Duodenal mucosa (tissue), 2 donors: Measurements from ENCODE around the gene CEP104.

ENCODE experiments used
- H3K27ac ChIP-seq: one replicate; pipeline ENCODE4 v1.7.0; 2013; ENCODE audit warnings: low read depth, low read length
- H3K27me3 ChIP-seq, 2 donors: one replicate each; pipeline ENCODE4 v1.7.0; 2013; ENCODE audit warnings: low read length in 2 of 2, control low read depth in 1 of 2; ENCODE audit not compliant: insufficient read depth in 2 of 2, control insufficient read depth in 1 of 2
- H3K36me3 ChIP-seq, 2 donors: one replicate each; pipeline ENCODE4 v1.7.0; 2013; ENCODE audit warnings: low read length in 2 of 2, control low read depth in 1 of 2; ENCODE audit not compliant: insufficient read depth in 2 of 2, control insufficient read depth in 1 of 2
- H3K4me1 ChIP-seq, 2 donors: one replicate each; pipeline ENCODE4 v1.7.0; 2013; ENCODE audit warnings: low read length in 2 of 2, control low read depth in 1 of 2; ENCODE audit not compliant: insufficient read depth in 2 of 2, control insufficient read depth in 1 of 2
- H3K4me3 ChIP-seq, 2 donors: one replicate each; pipeline ENCODE4 v1.7.0; 2013; ENCODE audit warnings: low read length in 2 of 2, low read depth in 1 of 2
- H3K9ac ChIP-seq, 2 donors: one replicate each; pipeline ENCODE4 v1.7.0; 2013; ENCODE audit warnings: low read length in 2 of 2, low read depth in 1 of 2
- H3K9me3 ChIP-seq, 2 donors: one replicate each; pipeline ENCODE4 v1.7.0; 2013; ENCODE audit warnings: low read length in 2 of 2, control low read depth in 1 of 2; ENCODE audit not compliant: control insufficient read depth in 1 of 2

Gene CEP104

DNA sequence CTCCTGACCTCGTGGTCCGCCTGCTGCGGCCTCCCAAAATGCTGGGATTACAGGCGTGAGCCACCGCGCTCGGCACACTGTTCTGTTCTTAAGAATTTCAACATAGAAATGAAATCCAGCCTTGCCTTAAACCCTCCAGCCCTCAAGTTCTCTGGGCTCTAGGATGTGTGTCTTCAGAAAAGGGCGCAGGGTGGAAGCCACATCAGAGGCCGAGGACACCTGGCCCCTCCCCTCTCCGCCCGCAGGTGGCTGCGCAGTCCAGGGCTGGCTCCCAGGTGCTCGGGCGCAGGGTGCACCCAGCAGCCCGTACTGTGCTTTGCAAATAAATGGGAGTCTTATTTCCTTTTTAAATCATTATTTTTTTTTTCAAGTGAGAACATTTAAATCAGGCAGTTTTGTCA, 45.1 kb upstream of the CEP104 start:
- H3K36me3 ChIP-seq = no peaks in the 10 kb centered on the region
- peaks cover 26 to 30% of the 10 kb centered on the region in 2 donors for H3K4me1 ChIP-seq
- no peak overlapping the region for H3K27ac ChIP-seq
- H3K9me3 ChIP-seq = peaks cover 0 to 5% of the 10 kb centered on the region in 2 donors
- H3K9ac ChIP-seq = no peak overlapping the region
- H3K4me3 ChIP-seq = no peak overlapping the region
- no peaks in the 10 kb centered on the region for H3K27me3 ChIP-seq

GRCh38 chr1:3900969-3901529, 44.0 kb upstream of the CEP104 start:
- peak overlapping the region; percentile 88 to 90 for H3K4me3 ChIP-seq
- H3K27me3 ChIP-seq = no peaks in the 10 kb centered on the region
- peak overlapping the region; percentile 98 for H3K27ac ChIP-seq
- H3K4me1 ChIP-seq = peaks cover 26 to 30% of the 10 kb centered on the region in 2 donors
- H3K36me3 ChIP-seq = no peaks in the 10 kb centered on the region
- peaks cover 0 to 5% of the 10 kb centered on the region in 2 donors for H3K9me3 ChIP-seq
- H3K9ac ChIP-seq = peak overlapping the region; percentile 84 to 89

GRCh38 chr1:3900150-3900968, 43.3 kb upstream of the CEP104 start, which contains the start of gene C1orf174:
Gene C1orf174 (minus strand): TSS chr1:3900272. CDS start chr1:3900186, 86 bp downstream.
- H3K9me3 ChIP-seq = peaks cover 0 to 5% of the 10 kb centered on the region in 2 donors
- H3K27me3 ChIP-seq = no peaks in the 10 kb centered on the region
- peaks cover 0 to 5% of the 10 kb centered on the region in 2 donors for H3K36me3 ChIP-seq
- H3K27ac ChIP-seq = peak within 1 kb of the TSS; percentile 98
- H3K9ac ChIP-seq = peak within 1 kb of the TSS; percentile 84 to 89
- H3K4me3 ChIP-seq = peak within 1 kb of the TSS; percentile 88 to 90
- H3K4me1 ChIP-seq = peaks cover 26 to 30% of the 10 kb centered on the region in 2 donors

DNA sequence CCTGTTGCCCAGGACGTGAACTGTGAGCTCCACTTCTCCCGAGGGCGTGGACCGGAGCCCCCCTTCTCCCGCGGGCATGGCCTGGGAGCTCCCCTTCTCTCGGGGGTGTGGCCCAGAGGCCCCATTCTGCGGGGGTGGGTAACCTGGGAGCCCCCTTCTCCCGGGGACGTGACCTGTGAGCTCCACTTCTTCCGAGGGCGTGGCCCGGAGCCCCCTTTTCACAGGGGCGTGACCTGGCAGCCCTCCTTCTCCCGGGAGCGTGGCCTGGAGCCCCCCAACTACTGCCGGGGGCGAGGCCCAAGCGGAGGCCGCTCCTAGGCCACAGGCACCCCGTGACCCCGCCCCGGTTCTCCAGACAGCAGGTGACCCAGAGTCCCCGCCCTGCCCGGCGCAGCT, 42.7 kb upstream of the CEP104 start:
- Histone ChIP-seq H3K9me3 (peaks cover 0 to 5% of the 10 kb centered on the region in 2 donors), H3K4me1 (peaks cover 26 to 30% of the 10 kb centered on the region in 2 donors), H3K27me3 (no peaks in the 10 kb centered on the region), H3K36me3 (peaks cover 0 to 11% of the 10 kb centered on the region in 2 donors), H3K4me3 (peak overlapping the region; percentile 88 to 90), H3K9ac (peak overlapping the region; percentile 79 to 89), H3K27ac (peak overlapping the region; percentile 98)

- peaks cover 0 to 5% of the 10 kb centered on the region in 2 donors for H3K9me3 ChIP-seq
- peaks cover 0 to 12% of the 10 kb centered on the region in 2 donors for H3K36me3 ChIP-seq
- H3K27me3 ChIP-seq = no peaks in the 10 kb centered on the region
- H3K4me3 ChIP-seq = peak overlapping the region; percentile 88 to 90
- peaks cover 26 to 30% of the 10 kb centered on the region in 2 donors for H3K4me1 ChIP-seq
- H3K9ac ChIP-seq = peak overlapping the region; percentile 79 to 89
- H3K27ac ChIP-seq = peak overlapping the region; percentile 98
Measured at GRCh38 chr1:3898994-3899753, 42.2 kb upstream of the CEP104 start.

DNA sequence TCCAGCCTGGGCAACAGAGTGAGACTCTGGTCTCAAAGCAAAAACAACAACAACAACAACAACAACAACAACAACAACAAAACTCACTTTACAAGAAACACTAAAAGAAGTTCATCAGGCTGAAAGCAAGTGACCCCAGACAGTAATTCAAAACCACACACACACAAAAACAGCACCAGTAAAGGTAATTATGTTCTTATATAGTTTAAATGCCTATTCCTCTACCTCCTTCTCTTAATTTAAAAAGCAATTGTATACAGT, 41.4 kb upstream of the CEP104 start:
- Histone ChIP-seq H3K4me3 (no peak overlapping the region), H3K4me1 (peaks cover 19 to 24% of the 10 kb centered on the region in 2 donors), H3K27me3 (no peaks in the 10 kb centered on the region)

DNA sequence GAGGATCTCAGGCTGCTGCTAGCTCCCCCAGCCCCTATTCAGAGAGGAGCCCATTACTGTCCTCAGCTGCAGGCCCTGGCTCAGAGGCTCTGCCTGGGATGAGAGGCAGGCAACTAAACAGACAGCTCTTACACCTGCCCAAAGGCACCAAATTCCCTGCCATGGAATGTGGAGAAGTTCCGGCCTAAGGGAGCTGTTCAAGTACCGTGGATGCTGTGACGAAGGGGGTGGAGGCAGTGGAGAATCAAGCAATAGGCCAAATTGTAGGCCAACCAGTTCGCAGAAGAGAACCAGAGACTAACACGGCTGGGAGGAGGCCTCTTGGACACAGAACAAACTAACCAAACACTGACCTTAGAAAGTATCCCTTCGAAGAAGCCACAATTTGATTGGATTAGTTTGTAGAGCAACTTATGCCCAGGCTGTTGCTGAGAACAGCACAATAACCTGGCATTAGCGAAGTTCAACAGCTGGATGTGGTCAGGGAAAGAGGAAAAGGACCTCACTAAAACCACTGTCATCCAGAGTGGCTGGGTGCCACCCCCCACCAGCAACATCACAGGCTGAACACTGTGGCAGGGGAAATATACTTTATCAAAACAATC, 39.5 kb upstream of the CEP104 start:
- Histone ChIP-seq H3K9me3 (peaks cover 0 to 5% of the 10 kb centered on the region in 2 donors), H3K9ac (no peak overlapping the region), H3K27me3 (no peaks in the 10 kb centered on the region), H3K4me1 (peaks cover 7% of the 10 kb centered on the region in 2 donors), H3K36me3 (peaks cover 1 to 18% of the 10 kb centered on the region in 2 donors), H3K27ac (no peak overlapping the region), H3K4me3 (no peak overlapping the region)

More for the DNA sequence above, 41.4 kb upstream of the CEP104 start:
- Histone ChIP-seq H3K27ac (no peak overlapping the region), H3K9me3 (peaks cover 0 to 5% of the 10 kb centered on the region in 2 donors), H3K9ac (no peak overlapping the region), H3K36me3 (peaks cover 0 to 12% of the 10 kb centered on the region in 2 donors)

DNA sequence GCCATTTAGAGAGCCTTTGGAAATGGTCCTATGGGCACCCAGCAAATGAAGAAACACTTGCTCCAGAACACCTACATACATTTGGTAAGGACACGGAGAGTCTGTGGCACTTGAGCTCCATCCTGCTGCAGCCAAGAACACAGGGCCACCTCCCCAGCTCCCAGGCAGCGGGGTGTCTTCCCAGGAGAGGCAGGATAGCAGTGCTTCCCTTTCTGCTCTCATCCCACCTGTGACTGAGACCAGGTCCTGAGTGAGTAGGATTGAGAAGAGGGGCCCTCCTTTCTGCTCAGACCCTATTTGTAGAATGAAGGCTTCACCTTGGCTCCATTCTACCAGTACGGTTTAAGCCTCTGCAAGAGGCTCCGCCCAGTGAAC, 38.9 kb upstream of the CEP104 start:
- Histone ChIP-seq H3K27me3 (no peaks in the 10 kb centered on the region), H3K4me3 (no peak overlapping the region), H3K36me3 (peaks cover 4 to 18% of the 10 kb centered on the region in 2 donors), H3K9me3 (peaks cover 0 to 5% of the 10 kb centered on the region in 2 donors), H3K4me1 (peaks cover 7 to 9% of the 10 kb centered on the region in 2 donors), H3K27ac (no peak overlapping the region), H3K9ac (no peak overlapping the region)

GRCh38 chr1:3895279-3895950, 38.4 kb upstream of the CEP104 start:
- Histone ChIP-seq H3K4me1 (peaks cover 7 to 14% of the 10 kb centered on the region in 2 donors), H3K27me3 (no peaks in the 10 kb centered on the region), H3K9me3 (peaks cover 0 to 5% of the 10 kb centered on the region in 2 donors), H3K36me3 (peaks cover 4 to 22% of the 10 kb centered on the region in 2 donors), H3K4me3 (no peak overlapping the region), H3K27ac (no peak overlapping the region), H3K9ac (no peak overlapping the region)
